ENCODE measurements around the gene LYAR. TPM values are rescaled to one million over a fixed set of nuclear protein-coding genes. Genes with fewer than 3 reads are reported as not detected.

The LYAR gene
- total RNA-seq, 4 donors from 2014 or later, result 13.1 to 40.7 (median 15.5) TPM

DNA sequence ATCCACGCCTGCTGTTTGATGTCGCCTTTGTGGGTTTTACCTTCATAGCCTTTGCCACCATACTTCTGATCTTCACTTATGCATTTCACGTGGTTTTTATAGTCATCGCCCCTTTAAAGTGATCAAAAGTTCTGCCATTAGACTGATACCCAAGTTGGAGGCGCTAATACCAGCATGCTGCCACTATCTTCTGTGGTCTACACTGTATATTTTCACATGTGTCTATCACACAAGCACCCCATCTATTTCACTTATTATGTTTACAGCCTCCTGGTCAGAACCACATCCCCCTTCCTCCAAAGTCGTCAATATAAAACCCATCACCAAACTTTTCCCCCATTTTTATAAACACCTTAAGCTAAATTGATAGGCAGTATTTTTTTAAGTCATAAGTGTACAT is 8.2 kb downstream of the LYAR start:
- DNase-seq (ENCODE audit: low spot score) (no peak), ATAC-seq (ENCODE audit: low FRiP score) (no peak)
- TF ChIP-seq, protein P1, sequence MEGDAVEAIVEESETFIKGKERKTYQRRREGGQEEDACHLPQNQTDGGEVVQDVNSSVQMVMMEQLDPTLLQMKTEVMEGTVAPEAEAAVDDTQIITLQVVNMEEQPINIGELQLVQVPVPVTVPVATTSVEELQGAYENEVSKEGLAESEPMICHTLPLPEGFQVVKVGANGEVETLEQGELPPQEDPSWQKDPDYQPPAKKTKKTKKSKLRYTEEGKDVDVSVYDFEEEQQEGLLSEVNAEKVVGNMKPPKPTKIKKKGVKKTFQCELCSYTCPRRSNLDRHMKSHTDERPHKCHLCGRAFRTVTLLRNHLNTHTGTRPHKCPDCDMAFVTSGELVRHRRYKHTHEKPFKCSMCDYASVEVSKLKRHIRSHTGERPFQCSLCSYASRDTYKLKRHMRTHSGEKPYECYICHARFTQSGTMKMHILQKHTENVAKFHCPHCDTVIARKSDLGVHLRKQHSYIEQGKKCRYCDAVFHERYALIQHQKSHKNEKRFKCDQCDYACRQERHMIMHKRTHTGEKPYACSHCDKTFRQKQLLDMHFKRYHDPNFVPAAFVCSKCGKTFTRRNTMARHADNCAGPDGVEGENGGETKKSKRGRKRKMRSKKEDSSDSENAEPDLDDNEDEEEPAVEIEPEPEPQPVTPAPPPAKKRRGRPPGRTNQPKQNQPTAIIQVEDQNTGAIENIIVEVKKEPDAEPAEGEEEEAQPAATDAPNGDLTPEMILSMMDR (IDR thresholded peaks at IDR 0.05), result no peak

DNA sequence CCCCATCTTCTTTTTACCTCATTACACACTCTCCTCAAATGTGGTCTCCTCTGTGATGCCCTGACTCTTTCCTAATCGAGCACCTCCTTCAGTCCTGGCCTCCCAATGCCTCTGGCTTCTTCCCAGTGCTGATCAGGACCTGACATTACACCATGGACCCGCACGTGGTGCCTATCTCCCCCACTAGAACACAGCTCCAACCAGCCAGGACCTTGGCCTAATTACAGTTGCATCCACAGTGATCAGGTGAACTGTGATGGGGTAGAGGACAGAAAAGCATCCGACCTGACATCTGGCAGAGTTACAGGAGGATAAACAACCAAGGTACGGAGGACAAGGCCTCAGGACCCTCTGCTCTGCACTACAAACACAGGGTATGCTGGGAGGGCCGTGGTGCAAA is 12.4 kb downstream of the LYAR start:
- TF ChIP-seq, protein P1 (IDR thresholded peaks at IDR 0.05), result no peak
- DNase-seq (ENCODE audit: low spot score) (no peak), ATAC-seq (ENCODE audit: low FRiP score) (no peak)

DNA sequence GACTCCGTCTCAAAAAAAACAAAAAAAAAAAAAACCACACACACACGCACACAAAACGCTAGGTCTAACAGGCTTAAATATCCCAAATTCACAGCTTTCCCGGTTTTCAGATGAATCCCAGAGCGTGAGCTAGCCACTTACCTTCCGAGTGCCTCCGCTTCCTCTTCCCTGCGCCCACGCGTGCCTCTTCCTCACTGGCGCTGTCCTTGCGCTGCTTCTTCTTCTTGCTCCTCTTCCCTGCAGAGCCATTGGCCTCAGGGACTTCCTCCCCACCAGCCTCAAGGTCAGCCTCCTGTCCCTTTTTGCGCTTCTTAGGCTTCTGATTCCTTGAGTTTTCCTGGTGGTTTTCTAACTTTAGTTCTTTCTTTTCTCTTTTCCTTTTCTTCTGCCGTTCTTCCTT is 15.7 kb downstream of the LYAR start:
- DNase-seq (ENCODE audit: low spot score), result no peak
- ATAC-seq (ENCODE audit: low FRiP score), result no peak

DNA sequence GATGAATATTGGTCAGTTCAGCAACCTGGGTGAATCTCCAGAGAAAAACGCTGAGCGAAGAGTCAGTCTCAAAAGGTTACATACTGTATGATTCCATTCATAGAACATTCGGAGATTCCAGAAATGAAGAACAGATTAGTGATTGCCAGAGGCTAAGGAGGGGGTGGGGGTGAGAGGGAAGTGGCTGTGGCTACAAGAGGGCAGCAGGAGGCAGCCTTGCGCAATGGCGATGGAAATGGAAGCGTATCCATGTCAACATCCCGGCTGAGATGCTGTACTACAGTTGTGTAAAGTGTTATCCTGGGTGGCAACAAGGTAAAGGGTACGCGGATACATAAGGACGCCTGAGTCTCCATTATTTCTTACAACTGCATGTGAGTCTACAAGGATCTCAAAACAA is 18.0 kb downstream of the LYAR start:
- DNase-seq (ENCODE audit: low spot score), result no peak
- no peak for ATAC-seq (ENCODE audit: low FRiP score)
- TF ChIP-seq, protein P1 (IDR thresholded peaks at IDR 0.05), result no peak

More for the DNA sequence above, 15.7 kb downstream of the LYAR start:
- TF ChIP-seq, protein P1 (IDR thresholded peaks at IDR 0.05), result no peak

DNA sequence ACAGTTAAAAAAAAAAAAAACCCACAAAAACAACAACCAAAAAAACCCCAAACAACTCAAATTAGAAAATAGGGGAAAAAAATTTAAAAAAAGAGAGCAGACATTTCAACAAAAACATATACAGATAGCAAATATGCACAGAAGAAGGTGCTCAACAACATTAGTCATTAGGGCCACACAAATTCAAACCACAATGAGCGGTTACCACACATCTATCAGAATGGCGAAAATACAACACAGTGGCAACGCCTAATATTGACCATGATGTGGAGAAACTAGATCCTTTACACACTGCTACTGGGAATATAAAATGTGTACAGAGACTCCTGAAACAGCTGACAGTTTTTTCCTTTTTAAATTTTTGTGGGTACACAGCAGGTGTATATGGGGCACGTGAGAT is 19.4 kb downstream of the LYAR start:
- TF ChIP-seq, protein P1 (IDR thresholded peaks at IDR 0.05), result no peak
- DNase-seq (ENCODE audit: low spot score) (no peak), ATAC-seq (ENCODE audit: low FRiP score) (no peak)

DNA sequence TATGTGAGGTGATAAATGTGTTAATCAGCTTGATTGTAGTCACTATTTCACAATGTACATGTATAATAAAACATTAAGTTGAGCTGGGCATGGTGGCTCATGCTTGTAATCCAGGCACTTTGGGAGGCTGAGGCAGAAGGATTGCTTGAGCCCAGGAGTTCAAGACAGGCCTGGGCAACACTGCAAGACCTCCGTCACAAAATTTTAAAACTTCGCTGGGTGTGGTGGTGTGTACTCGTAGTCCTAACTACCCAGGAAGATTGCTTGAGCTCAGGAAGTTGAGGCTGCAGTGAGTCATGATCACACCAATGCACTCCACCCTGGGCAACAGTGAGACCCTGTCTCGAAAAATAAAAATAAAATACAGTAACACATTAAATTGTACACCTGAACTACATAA is 20.1 kb downstream of the LYAR start:
- TF ChIP-seq, protein P1 (IDR thresholded peaks at IDR 0.05), result no peak
- DNase-seq (ENCODE audit: low spot score) (no peak), ATAC-seq (ENCODE audit: low FRiP score) (no peak)

DNA sequence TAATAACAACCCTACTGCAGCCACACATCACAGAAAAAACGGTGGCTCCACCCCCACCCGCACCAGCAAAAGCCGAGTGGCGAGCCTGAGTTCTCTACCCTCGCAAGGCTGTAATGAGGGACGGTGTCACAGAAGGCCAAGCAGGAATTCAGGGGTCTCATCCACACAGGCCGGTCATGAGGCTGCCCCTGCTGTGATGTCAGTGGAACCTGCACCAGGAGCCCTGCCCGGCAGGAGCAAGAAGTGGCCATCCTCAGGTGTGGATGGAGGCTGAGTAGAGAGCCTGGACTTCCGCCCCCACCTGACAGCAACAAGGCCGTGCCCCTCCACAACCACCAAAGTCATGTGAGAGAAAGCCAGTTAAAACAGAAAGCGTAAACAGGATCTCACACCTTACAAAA is 20.6 kb downstream of the LYAR start:
- DNase-seq (ENCODE audit: low spot score) (no peak), ATAC-seq (ENCODE audit: low FRiP score) (no peak)
- TF ChIP-seq, protein P1 (IDR thresholded peaks at IDR 0.05), result no peak
